ENCODE data around the gene HFE.
"Not testable (repeated sequence)": the region's sequence is repeated elsewhere in the genome, so short reads cannot be mapped to it uniquely, and the experiment has no call there.

Gene HFE

GRCh38 chr6:26105109-26105730 lies 18.0 kb downstream of the HFE start:
- TF ChIP-seq JUND (IDR thresholded peaks at IDR 0.05; ENCODE audit: low read depth), result no peak
- DNase-seq (ENCODE audit: low read depth in 1 of 2, low spot score in 1 of 2), result no peak
- in situ Hi-C loops (cut with HindIII; ENCODE audit: low pct_unique_long_range_greater_than_20kb, low sequenced_read_pairs), result no loop called here

DNA sequence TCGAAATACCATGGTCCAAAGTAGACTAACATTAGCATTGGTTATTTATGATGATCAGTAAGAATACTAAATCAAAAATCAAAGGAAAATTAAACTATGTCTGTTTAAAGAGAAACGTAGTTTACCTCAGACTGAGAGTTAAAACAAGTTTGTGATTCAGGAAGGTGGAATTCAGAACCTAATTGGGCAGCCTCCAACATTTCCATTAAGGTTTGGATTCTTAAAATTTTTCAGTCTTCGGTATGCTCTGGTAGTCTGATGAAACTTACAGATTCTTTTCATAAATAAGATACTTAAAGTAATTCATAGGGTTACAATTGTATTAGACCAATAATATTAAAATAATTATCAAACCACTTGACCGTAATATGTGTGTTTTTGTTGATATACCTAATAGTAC lies 18.6 kb downstream of the HFE start:
- no peak for TF ChIP-seq JUND (IDR thresholded peaks at IDR 0.05; ENCODE audit: low read depth)
- no peak for DNase-seq (ENCODE audit: low read depth in 1 of 2, low spot score in 1 of 2)
- in situ Hi-C loops (cut with HindIII; ENCODE audit: low pct_unique_long_range_greater_than_20kb, low sequenced_read_pairs), result no loop called here

- in situ Hi-C loops (cut with HindIII; ENCODE audit: low pct_unique_long_range_greater_than_20kb, low sequenced_read_pairs), result no loop called here
- no peak for TF ChIP-seq JUND (IDR thresholded peaks at IDR 0.05; ENCODE audit: low read depth)
- DNase-seq (ENCODE audit: low read depth in 1 of 2, low spot score in 1 of 2), result no peak
Observed at GRCh38 chr6:26107935-26108334, 20.7 kb downstream of the HFE start.

DNA sequence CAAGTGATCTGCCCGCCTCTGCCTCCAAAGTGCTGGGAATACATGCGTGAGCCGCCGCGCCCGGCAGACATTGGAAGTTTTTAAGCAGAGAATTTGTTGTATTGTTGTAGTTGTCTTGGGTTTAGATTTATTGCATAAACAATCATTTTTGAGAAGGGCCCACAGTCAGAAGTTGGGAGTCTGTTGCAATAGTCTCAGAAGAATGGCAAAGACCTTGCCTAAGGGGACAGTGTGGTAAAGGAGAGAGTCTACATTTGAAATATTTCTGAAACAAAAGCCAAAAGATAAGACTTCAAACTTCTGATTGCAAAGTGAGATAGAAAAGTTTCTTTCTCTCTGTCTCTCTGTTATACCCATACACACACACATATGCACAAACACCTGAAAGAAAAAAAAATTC lies 22.5 kb downstream of the HFE start:
- in situ Hi-C loops (cut with HindIII; ENCODE audit: low pct_unique_long_range_greater_than_20kb, low sequenced_read_pairs), result no loop called here
- no peak for TF ChIP-seq JUND (IDR thresholded peaks at IDR 0.05; ENCODE audit: low read depth)
- no peak for DNase-seq (ENCODE audit: low read depth in 1 of 2, low spot score in 1 of 2)

DNA sequence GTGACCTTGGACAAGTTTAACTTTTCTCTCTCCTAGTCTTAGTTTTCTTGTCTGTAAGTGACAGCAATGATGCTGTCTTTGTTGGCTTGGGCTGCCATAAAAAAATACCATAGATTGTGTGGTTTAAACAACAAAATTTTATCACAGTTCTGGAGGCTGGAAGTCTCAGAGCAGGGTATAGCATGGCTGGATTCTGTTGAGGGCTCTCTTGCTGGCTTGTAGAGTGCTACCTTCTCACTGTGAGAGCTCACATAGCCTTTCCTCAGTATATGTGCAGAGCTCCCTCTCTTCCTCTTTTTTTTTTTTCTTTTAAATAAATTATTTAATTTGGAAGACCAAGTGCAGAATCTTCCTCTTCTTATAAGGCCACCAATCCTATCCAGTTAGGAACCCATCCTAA lies 26.3 kb downstream of the HFE start:
- no peak for DNase-seq (ENCODE audit: low read depth in 1 of 2, low spot score in 1 of 2)
- in situ Hi-C loops (cut with HindIII; ENCODE audit: low pct_unique_long_range_greater_than_20kb, low sequenced_read_pairs), result no loop called here
- no peak for TF ChIP-seq JUND (IDR thresholded peaks at IDR 0.05; ENCODE audit: low read depth)

- no peak for TF ChIP-seq JUND (IDR thresholded peaks at IDR 0.05; ENCODE audit: low read depth)
- in situ Hi-C loops (cut with HindIII; ENCODE audit: low pct_unique_long_range_greater_than_20kb, low sequenced_read_pairs), result no loop called here
- DNase-seq (ENCODE audit: low read depth in 1 of 2, low spot score in 1 of 2), result no peak
Observed at GRCh38 chr6:26115226-26115625, 28.0 kb downstream of the HFE start.

- DNase-seq (ENCODE audit: low read depth in 1 of 2, low spot score in 1 of 2), result no peak
- in situ Hi-C loops (cut with HindIII; ENCODE audit: low pct_unique_long_range_greater_than_20kb, low sequenced_read_pairs), result no loop called here
- TF ChIP-seq JUND (IDR thresholded peaks at IDR 0.05; ENCODE audit: low read depth), result no peak
Observed at GRCh38 chr6:26116267-26116666, 29.0 kb downstream of the HFE start.

DNA sequence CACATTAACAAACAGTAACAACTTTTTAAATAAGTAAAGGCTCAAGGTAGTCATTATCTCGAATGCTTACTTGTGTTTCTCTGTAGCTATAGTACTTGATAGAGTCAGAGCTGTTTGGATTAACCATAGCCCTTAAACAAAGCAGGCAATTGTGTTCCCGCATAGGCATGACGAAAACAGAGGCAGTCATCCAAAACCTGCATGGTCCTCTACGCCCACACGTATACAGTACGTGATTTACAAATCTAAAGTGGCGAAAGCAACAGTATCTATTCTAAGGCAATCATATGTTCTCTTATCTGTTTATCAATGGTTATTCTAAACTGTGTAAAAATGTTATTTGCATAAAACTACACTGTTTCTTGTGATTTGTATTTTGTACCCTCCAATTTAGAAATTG lies 31.8 kb downstream of the HFE start:
- in situ Hi-C loops (cut with HindIII; ENCODE audit: low pct_unique_long_range_greater_than_20kb, low sequenced_read_pairs), result no loop called here
- no peak for DNase-seq (ENCODE audit: low read depth in 1 of 2, low spot score in 1 of 2)
- no peak for TF ChIP-seq JUND (IDR thresholded peaks at IDR 0.05; ENCODE audit: low read depth)

DNA sequence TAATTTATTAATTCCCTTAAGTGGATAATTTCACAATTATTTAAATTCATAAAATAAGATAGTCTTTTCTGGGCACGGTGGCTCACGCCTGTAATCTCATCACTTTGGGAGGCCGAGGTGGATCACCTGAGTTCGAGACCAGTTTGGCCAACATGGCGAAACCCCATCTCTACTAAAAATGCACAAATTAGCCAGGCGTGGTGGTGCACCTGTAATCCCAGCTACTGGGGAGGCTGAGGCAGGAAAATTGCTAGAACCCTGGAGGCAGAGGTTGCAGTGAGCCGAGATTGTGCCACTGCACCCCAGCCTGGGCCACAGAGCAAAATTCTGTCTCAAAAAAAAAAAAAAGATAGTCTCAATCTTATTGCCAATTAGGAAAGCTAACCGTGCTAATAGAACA lies 32.9 kb downstream of the HFE start:
- in situ Hi-C loops (cut with HindIII; ENCODE audit: low pct_unique_long_range_greater_than_20kb, low sequenced_read_pairs); DNase-seq (ENCODE audit: low read depth in 1 of 2, low spot score in 1 of 2): not testable (repeated sequence)

- no peak for TF ChIP-seq JUND (IDR thresholded peaks at IDR 0.05; ENCODE audit: low read depth)
- in situ Hi-C loops (cut with HindIII; ENCODE audit: low pct_unique_long_range_greater_than_20kb, low sequenced_read_pairs), result no loop called here
- no peak for DNase-seq (ENCODE audit: low read depth in 1 of 2, low spot score in 1 of 2)
Observed at GRCh38 chr6:26120807-26121140, 33.5 kb downstream of the HFE start.

DNA sequence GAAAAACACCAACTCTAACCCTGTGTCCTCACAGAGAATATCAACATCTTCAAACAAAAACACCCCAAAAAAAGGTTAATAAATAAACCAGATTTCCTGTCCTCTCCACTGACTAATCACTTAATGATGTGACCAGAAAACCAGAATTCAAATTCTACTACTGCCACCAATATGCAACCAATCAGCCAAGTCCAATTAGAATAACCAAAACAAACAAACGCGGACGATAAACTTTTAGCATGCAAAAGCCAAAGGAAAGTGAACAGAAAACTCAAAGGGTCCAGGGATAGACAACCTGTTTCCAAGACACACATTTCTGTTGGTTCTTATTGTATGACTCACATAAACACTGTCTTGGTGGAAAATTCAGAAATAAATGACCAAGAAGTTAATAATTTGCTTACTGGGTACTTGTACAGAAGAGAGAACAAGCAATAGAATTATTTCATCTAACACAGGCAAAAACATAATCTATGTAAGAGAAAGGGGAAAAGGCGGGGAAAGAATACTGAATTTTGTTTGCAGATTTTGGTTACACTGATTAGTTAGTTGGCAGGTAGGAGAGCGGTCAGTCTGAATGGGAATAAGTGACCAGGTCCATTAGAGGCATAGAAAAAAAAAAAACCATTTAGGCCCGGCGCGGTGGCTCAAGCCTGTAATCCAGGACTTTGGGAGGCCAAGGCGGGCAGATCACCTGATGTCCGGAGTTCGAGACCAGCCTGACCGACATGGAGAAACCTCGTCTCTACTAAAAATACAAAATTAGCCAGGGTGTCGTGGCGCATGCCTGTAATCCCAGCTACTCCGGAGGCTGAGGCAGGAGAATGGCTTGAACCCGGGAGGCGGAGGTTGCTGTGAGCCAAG lies 34.1 kb downstream of the HFE start:
- in situ Hi-C loops (cut with HindIII; ENCODE audit: low pct_unique_long_range_greater_than_20kb, low sequenced_read_pairs), result no loop called here

DNA sequence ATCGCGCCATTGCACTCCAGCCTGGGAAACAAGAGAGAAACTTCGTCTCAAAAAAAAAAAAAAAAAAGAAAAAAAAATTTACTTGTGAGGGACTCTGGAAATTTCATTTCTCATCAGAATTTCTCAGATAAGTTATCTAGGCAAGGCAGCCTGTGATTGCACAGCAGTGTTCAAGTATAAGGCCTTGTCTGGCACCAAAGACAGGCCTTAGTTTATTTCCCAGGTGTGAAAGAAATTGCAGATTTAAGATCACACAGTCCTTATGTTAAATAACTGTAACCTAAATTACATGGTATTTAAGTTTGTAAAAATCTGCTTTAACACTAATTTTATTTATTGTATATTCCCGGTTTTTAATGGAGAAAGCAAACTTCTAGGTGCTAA lies 34.8 kb downstream of the HFE start:
- TF ChIP-seq JUND (IDR thresholded peaks at IDR 0.05; ENCODE audit: low read depth), result no peak
- DNase-seq (ENCODE audit: low read depth in 1 of 2, low spot score in 1 of 2), result no peak
- in situ Hi-C loops (cut with HindIII; ENCODE audit: low pct_unique_long_range_greater_than_20kb, low sequenced_read_pairs), result no loop called here

More for the DNA sequence above, 34.1 kb downstream of the HFE start:
- DNase-seq (ENCODE audit: low read depth in 1 of 2, low spot score in 1 of 2), result no peak
- no peak for TF ChIP-seq JUND (IDR thresholded peaks at IDR 0.05; ENCODE audit: low read depth)

GRCh38 chr6:26122402-26122792 lies 35.2 kb downstream of the HFE start:
- no peak for TF ChIP-seq JUND (IDR thresholded peaks at IDR 0.05; ENCODE audit: low read depth)
- in situ Hi-C loops (cut with HindIII; ENCODE audit: low pct_unique_long_range_greater_than_20kb, low sequenced_read_pairs), result no loop called here
- DNase-seq (ENCODE audit: low read depth in 1 of 2, low spot score in 1 of 2), result peak in 1 of 2 experiments; percentile 63
